Jurkat, Clone E6-1 (cell line): ENCODE measurements around the gene ARHGEF39.

ENCODE experiments used
- DNase-seq: peaks from one replicate; pipeline ENCODE4 v3.0.0-alpha.2; 2011; ENCODE audit warnings: low read depth, low spot score
- H3K4me3 ChIP-seq: 2 replicates; pipeline ENCODE4 v1.5.1; 2011; ENCODE audit warnings: mild to moderate bottlenecking, low read length, control low read depth, moderate library complexity

The ARHGEF39 gene

GRCh38 chr9:35609820-35610163, 55.2 kb downstream of the ARHGEF39 start:
- no peak for DNase-seq
- H3K4me3 ChIP-seq: no peak overlapping the region
